HK-2 (cell line): ENCODE data around the gene LPP.

ENCODE experiments used
- DNase-seq: peaks from one replicate; pipeline ENCODE4 v3.0.0-alpha.2; 2018; ENCODE audit not compliant: unreplicated experiment

Gene LPP

DNA sequence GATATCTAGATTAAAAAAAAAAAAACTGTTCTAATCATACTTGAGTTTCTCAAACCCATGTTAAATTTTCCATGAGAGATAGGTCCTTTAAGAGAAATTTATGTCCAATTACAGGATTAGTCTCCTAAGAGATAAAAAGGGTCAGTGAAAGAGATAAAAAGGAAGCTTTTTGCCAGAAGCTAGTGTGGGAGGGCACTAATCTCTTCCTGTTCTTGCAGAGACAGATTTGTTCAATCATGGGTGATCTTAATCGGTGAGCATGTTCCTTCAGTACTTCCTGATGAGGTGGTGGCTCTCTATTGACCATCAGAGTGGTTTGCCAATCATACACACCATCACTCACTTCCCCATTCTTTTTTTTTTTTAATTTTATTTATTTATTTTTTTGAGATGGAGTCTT, 16.9 kb upstream of the LPP start:
- no peak for DNase-seq

DNA sequence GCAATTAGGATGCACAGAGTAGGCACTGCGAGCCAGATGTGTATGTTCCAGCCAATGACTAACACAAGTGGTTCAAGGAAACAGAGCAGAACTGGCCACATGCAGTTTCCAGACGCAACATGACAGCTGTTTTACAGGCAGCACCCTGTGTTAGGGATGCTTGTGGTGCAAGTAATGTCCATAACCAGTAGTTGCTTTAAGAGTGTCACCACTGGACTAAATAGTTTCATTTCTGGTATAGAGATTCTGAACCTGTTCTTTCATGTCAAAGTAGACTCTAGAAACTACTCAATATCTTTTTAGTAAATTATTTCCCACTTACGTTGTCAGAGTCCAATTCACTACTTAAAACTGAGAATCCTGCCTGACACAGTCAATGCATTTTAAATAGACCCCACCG, 14.5 kb upstream of the LPP start:
- DNase-seq, result no peak

DNA sequence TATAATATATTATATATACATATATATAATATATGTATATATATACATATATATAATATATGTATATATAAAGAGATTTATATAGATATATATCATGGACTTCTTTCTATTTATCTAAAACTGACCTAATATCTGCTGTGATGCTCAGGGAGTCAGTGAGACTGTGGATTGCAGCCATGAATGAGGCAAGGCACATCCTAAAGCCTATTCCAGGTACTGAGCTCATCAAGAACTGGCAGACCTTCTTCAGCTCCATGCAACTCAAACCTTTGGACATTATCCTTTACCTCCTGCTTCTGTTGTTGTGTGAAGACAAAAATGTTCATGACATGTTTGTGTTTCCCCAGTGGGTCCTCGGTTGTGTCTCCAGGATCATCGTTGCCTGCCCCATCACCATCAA, 7.7 kb upstream of the LPP start:
- DNase-seq, result no peak

GRCh38 chr3:188147782-188148181, 6.2 kb upstream of the LPP start:
- no peak for DNase-seq

DNA sequence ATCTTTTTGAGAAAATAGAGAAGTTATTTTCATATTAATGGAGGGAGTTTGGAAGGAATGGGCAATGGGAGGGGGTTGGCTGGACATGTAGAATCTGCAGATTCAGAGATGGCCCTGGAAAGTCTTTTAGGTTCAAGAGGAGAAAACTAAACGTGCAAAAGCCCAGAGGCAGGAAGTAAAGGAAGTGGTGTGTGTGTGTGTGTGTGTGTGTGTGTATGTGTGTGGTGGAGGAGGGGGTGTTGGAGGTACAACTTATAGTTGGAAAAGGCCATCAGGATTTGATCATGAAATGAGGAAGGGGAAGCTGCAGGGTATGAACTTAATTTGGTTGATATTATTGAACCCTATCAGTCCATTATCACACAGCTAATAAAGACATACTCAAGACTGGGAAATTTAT, 5.6 kb upstream of the LPP start:
- DNase-seq, result no peak

- no peak for DNase-seq
Measured at GRCh38 chr3:188149587-188149986, 4.4 kb upstream of the LPP start.

GRCh38 chr3:188150982-188151381, 3.0 kb upstream of the LPP start:
- no peak for DNase-seq

GRCh38 chr3:188151438-188151837, 2.5 kb upstream of the LPP start:
- DNase-seq, result no peak

DNA sequence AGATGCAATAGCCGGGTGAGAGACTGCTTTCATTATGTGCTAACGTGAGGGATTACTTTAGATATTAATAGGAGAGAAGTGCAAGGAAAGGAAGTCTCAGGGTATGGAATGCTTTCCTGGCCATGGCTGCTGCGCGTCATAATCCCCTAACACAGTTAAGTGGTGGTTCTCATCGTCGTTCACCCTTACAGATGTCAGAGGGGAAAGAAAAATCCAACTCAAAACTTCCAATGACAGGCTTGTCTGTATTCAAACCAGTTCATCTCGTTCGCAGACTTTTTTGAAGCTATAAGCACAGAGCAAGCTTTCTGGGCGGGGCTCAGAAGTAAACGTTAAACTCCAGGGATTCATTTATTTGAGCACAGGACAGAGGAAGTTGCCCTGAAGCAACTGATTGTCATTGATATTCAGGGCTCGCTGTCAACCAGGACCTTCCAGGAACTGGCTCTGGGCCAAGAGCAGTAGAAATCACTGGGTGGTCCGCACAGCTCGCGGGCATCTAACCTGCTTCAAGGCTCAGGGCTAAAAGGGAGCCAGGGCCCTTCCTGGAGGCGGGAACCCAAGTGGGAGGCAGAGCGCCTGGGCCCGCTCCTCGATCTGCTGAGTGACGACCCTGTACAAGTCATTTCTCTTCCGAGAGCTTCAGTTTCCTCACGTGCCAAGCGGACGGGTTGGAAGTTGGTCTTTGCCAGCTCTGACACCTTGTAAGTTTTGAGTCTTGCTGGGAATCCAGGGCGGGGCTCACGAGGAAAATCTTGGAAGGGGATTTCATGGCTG, 1.1 kb upstream of the LPP start:
- peak; percentile 66 for DNase-seq

DNA sequence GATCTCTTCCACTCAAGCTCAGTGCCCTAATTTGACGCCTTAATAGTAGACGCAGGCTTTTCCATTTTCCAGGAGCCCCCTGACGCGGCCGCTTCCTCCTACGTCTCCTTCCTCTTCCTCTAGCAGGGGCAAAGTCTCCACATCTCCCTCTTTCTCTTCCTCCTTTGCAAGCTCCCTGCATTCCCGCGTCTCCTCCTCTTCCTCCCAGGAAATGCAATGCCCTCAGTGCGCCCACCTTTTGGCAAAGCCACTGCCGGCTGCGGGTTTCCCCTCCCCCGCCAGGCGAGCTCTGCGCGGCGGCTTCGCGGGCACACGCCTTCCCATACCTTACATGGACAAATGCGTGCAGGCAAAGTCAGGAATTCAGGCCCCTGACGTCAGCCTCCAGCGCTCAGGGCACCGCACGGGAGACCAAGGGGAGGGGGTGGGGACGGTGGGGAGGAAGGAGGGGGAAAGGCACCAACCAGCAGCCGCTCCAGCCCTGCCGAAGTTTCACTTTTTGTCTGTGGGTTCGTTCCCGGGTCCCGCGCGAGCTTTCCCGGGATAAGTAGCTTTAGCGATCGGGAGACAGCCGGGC, 432 bp upstream of the LPP start:
- peak; percentile 95 for DNase-seq

- no peak for DNase-seq
Measured at GRCh38 chr3:188154809-188155574, 1.0 kb downstream of the LPP start.

DNA sequence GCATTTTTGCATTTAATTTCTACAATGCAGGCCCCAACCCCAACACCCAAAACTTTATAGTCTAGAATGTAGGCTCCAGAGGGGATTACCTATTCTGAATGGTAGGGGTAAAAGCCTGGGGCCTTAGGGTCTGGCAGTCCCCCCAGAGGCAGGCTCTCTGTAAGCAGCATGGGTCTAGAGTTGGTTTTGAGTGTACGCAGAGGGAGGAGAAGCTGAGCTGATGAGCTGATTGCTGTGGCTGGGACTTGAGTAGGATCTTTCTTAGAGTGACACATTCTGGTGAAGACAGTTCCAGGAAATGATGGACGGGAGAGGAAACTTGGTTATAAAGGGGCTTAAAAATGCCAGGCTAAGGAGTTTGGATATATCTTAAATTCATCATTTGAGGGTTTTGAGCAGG, 2.1 kb downstream of the LPP start:
- DNase-seq, result no peak

- DNase-seq, result no peak
Measured at GRCh38 chr3:188157407-188157806, 3.5 kb downstream of the LPP start.

DNA sequence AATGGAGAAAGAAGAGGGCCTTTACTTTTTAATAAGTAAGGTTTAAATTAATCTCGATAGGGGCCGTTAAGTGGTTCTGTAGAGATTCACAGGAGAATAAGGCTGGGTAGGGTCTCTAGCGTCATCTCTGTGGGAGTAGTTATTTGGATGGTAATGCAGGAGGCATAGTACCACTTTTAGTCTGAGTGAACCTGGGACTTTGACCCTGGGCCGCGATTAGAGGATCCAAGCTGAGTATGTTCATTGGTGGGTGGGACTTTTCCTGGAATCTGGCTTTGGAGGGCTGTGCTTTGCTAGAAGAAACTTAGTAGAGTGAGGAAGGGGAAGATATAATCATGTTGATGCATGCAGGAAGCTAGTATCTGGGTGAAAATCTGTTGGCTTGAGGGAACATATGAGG, 4.0 kb downstream of the LPP start:
- no peak for DNase-seq

DNA sequence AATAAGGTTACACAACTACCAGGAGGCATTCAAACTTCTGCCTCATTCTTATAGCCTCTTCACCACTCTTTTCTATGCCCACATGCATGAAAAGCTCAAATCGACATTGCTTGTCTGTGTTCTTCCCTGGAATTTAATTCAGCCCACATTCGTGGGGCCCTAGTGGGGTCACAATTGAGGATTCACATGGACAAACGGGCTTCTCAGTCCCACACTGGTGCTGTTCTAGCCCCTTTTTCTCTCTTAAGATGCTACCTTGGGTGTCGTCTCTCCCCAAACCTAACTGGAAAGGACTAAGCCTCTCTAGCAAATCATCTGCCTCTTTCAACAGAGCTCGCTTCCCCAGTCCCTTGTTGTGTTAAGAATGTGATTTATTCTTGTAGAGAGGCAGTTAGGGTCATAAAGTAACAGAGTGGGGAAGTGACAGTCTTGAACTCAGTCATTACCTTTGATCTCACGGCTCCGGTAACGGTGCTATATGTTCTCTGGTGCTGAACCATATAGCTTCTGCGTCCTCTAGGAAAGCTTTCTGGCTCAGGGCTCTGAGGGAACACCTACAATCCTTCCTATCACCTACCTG, 4.9 kb downstream of the LPP start:
- no peak for DNase-seq

GRCh38 chr3:188160751-188161150, 6.8 kb downstream of the LPP start:
- no peak for DNase-seq

- no peak for DNase-seq
Measured at GRCh38 chr3:188164248-188164687, 10.3 kb downstream of the LPP start.

DNA sequence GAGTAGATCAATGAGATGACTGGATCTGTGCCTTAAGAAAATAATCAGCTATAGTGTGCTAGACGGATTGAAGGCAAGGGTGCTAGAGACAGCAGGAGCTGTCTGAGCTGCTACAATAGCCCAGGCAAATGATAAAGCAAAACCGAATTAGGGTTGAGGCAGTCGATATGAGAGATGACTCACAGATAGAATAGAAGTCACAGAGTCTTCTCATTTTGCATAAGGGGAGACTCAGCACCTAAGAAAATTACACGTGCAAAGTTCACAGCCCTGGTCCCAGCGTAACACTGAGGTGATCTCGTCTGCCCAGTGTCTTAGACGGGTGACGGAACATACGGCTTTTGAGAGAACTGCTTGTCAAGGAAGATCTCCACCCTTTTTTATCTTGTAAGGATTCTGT, 11.6 kb downstream of the LPP start:
- DNase-seq, result no peak

GRCh38 chr3:188166441-188166840, 12.5 kb downstream of the LPP start:
- DNase-seq, result no peak

DNA sequence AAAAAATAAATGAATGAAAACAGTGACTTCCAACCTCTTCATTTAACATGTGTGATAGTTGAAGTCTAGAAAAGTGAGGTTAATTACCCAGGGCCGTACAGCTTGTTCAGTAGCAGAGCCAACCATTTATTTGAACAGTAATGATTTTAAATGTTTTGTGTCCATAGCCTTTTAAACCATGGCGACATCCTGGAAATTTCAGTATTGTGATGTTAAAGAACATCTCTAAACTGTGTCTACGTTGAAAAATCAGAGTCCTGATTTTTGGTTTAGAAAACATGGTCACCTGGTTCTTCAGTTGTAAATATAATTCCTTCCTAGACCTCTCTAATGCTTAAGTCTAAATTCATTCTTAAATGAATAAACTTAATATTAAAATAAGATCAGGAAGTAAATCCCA, 14.2 kb downstream of the LPP start:
- DNase-seq, result no peak

- no peak for DNase-seq
Measured at GRCh38 chr3:188168648-188169047, 14.7 kb downstream of the LPP start.

- no peak for DNase-seq
Measured at GRCh38 chr3:188169830-188170455, 16.0 kb downstream of the LPP start.
